Measurements from ENCODE around the gene SLC35B4.

SLC35B4 gene

DNA sequence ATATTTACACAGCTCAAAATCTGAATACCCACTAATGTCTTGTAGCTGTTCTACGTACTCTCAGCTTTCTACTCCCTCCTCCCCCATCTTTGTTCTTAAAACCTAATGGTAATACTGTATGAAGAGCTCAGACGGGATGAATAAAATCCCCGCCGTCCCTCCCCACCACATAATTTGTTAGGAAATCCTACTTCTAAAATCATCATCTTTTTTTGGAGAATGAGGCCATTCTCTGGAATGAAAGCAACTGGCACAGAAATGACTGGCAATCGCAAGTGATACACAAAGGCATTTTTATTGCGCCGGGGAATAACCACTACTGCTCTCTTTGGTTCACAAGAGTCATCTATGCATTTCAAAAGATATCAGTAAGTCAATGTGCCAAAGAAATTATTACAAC, 27.3 kb downstream of the SLC35B4 start:
- DNase-seq: no peak

DNA sequence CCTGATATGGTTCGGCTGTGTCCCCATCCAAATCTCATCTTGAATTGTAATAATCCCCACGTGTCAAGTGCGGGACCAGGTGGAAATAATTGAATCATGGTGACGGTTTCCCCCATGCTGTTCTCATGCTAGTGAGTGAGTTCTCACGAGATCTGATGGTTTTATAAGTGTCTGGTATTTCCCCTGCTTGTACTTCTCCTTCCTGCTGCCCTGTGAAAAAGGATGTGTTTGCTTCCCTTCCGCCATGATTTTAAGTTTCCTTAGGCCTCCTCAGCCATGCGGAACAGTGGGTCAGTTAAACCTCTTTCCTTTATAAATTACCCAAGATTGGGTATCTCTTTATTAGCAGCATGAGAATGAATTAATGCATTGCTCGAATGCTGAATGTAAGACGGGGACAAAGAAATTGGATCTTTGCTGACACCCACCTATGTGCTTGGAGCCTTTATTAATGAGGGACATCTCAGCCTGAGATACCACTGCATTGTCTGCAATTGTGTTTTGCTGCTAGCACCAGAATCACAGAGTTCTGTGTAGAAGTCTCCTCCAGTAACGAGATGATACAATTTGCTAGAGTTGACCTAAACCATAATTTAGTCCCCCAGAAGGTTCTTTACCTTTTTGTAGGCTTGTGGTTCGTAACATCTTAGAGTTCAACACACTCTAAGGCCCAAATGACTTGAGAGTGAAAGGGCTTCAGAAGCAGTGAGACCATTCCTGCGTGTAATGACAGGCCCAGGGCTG, 28.6 kb downstream of the SLC35B4 start:
- DNase-seq: no peak

DNA sequence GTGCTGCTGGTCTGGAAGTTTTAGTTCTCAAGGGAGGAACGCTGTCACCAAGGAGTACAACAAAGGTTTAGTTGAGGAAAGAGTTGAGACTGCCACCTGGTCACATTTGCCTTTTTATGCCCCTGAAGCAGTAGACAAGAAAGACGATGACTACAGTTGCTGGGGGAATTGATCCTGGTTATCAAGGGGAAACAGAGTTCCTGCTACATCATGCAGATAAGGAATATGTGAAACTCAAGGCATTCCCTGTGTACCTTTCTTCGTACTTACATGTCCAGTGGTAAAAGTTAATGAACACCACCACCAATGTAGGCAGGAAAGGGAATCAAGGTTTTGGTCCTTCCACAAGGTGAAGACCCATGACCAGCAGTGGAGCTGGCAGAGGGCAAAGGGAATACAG, 31.8 kb downstream of the SLC35B4 start:
- DNase-seq: no peak

DNA sequence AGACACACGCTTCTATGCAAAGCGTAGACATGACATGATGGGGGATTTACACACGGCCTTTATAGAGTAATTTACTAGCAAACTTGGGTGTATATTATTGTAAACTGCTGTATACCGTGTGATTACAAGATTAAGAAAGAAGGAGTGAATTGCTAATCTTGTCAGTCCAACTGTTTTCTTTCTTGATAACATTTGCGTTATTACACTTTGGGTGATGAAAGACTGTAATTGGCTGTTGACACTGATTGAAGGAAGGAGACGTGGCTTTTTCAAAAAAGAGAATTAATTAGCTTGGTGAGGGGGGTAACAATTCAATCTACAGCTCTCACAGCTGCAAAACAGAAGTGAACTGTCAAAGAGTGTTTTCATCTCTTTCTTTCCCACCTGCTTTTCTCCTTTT, 32.7 kb downstream of the SLC35B4 start:
- no peak for DNase-seq

DNA sequence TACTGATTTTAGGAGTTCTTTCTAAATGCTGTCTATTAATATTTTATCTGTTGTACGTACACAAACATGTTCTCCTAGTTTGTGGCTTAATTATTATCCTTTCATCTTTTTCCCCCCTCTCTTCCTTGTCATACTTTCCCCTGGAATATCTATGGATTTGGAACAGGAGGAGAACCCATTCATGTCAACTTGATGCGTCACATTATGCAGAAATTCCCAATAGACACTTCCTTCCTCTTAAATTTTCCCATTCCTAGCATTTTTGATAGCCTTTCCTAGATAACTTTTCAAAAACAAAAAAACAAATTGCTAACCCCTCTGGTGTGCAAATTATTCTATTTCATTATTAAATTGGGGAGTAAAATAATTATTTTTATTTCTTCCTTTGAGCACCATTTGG, 36.2 kb downstream of the SLC35B4 start:
- no peak for DNase-seq

DNA sequence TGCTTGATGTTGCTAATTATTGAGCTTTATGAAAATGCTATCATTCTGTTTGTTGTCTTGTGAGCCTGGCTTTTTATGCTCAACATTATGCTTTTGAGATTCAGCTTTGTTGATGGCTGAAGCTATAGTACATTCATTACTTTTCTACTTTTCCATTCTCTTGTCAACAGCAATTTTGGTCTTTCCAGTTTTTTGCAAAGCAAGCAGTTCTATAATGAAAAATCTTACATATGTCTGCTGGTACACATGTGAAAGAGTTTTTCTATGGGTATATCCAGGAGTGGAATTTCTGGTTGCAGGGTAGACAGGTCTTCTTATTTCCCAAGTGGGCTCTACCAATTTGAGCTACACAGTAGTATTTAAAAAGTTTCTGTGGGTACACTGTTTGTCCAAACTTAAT, 36.8 kb downstream of the SLC35B4 start:
- no peak for DNase-seq

DNA sequence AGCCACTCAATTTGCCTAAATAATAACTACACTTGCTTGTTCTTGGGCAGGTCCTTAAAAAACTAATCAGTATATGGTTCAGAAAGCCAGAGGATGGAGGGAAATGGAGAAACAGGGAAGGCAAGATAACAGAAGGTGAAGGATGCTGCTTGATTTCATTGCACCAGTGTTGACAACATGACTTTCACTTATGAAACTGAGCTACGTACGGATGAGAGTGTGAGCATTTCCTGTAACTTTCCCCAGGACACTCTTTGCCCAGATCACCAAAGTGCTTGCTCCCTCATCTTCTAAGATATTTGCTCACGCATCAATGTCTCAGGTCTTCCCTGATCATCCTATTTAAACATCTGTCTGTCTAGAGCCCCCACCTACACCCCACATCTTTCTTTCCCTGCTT, 37.4 kb downstream of the SLC35B4 start:
- DNase-seq: no peak

DNA sequence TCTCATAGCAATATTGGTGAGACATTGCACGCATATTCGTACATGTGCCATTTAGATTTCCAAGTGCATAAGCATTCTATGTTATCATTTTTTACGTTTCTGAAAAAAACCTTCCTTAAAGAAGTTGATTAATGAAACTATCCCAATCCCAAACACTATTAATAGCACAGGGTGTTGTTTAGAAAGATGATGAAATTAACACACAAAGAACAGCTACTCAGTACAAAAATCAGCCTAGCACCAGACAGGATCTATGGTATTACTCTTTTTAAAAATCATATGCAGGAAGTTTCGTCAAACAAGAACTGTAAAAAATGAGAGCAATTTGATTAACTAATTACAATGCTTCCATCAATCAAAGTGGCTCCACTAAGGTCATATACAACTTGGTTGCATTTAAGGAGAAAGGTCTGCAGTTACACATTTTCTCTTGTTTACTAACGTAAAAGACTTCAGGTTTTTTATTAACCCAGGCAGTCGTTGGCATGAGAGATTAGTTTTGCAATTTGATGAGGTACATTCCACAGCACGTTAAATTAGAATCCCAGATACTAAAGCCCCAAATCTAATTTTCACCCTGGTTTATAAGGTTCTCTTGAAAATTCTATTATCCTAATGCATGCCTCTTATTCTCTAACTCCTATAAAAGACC, 38.1 kb downstream of the SLC35B4 start:
- no peak for DNase-seq

DNA sequence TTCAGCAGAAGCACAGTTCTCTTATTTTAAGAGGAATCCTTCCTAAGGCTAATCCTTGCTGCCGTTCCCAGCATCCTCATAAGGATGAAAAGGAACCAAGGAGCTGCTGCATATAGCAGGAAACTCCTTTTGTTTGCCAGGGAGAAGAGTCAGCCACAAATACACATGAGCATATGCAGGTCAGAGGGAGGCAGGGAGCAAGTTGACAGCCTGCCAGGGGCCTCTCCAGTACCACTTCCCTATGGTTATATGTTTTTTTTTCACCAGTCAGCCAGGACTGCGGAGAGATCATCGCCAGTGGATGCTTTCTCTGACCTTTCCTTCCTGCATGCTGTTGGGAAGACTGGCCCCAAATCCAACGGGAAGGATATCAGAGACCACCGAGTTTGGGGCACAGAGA, 39.8 kb downstream of the SLC35B4 start:
- no peak for DNase-seq

DNA sequence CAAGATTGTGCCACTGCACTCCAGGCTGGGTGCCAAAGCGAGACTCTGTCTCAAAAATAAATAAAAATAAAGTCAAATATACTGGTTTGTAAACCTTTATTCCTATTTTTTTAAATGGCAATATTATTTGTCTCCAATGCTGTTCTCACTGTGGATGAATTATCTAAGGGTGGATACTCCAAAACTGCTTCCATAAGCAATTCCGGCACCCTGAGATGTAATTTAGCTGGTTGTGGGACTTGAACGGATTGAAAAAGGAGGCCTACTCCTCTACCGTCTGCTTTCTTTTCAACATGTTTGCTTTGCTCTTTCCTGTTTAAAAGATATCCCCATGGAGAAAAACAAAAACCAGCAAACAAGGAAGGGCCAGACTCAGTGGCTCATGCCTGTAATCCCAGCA, 54.4 kb downstream of the SLC35B4 start:
- DNase-seq: no peak

DNA sequence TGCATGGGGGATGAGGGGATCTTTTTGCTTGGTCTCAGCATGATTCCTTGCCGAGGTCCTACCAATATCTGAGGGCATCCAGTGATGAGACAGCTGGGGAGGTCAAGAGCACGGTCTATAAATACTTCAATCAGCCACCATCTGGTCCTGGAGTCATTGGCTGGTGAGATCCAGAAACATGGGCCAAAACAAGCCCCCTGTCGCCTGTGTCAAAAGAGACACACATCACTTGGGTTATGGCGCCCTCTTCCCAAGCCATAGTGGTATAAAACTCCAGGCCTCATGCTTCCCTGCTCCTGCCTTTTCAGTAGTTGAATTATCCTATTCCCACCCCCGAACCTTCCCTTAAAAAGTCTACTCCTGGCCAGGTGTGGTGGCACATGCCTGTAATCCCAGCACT, 60.9 kb downstream of the SLC35B4 start:
- DNase-seq: peak; percentile 49

DNA sequence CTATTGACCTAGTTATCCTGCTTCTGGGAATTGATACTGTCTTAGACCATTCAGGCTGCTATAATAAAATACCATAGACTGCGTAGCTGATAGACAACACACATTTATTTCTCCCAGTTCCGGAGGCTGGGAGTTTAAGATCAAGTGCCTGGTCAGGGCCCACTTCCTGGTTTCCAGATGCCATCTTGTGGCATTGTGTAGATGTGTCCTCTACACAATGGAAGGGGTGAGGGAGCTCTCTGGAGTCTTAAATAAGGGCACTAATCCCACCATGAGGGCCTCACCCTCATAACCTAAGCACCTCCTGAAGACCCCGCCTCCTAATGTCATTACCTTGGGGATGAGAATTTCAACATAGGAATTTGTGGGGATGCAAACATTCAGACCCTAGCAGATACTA, 62.4 kb downstream of the SLC35B4 start:
- DNase-seq: no peak

DNA sequence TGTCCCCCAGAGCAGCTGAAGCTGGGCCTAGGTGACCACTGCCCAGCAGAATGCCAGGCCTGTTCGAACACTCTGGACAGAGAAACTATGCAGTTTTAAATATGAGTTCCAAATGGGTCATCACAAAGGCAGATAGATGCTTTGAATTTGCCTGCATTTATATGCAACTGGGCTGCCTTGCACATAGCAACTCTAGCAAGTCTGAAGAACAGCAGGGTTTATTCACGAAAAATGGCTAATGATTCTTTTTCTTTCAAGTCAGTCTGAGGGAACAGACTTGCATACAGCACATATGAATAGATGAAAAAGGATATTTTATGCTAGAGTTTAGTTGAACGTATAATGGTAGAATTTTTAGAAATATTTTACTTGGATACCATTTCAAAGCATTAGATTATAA, 68.5 kb downstream of the SLC35B4 start:
- no peak for DNase-seq

DNA sequence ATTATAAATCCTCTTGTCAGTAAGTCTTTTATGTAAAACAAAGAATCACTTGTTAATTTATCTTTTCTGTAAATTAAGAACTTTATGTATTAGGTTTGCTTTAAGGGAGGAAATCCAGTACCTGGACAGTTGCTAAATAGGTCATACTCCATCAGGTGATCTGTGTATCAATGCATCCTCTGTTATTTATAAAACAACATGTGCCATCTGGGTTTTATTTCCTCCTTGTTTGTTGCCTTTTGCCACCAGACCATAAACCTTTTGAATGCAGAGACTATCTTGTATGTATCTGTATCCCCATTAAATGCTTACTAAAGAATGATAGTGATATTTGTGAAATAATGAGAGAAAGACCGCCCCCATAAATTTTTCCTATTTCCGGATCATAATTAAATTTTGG, 70.0 kb downstream of the SLC35B4 start:
- DNase-seq: no peak

DNA sequence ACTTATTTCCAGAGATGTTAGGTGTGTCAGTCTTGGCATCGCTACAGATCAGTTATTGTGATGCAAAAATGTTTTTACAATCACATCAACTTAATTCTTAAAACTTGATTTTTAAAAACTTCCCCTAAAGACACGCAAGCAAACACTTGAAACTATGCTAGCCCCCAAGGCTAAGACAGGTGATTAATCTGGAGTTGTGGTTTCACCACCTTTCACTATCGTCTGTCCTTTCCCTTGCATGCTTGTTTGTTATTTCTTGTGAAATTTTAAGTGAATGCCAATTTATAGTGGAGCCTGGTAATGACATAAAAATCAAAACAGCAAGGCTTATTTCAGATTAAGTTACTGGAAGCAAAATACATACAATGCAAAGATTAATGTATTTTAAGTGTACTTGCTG, 70.4 kb downstream of the SLC35B4 start:
- DNase-seq: no peak

DNA sequence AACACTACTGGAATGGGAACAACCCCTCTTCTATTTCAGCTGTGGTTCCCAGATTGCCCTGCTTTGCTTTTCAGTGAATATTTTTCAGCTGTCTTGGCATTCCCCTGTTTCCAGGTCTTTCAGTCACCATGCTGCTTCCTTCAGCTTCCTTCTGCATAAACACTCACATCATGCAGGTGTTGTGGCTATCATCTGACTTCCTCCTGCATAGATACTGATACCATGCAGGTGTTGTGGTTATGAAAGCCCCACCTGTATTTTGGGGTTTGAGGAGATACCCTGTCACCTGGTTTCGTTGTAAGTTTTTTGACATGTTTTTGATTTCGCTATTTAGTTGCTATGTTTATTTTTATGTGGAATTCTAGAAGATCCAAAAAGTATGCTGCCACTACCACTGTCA, 71.5 kb downstream of the SLC35B4 start:
- DNase-seq: no peak

Measured in NCI-H446 treated with DMSO at 0.1 percent for 48 hours (cell line).